GM10248 (cell line): ENCODE results near the gene EXTL1.

Experiments used
- CTCF ChIA-PET: fragments of 300-600 bp; sonication (Branson Sonifier 250); formaldehyde crosslinking; extraction: SDS; loops from one replicate; lab custom pipeline; 2021; ENCODE audit warnings: antibody characterized with exemption; lab: Yijun Ruan, JAX
- POLR2A ChIA-PET: fragments of 350-650 bp; sonication (Branson Sonifier 250); formaldehyde crosslinking; extraction: SDS; loops from one replicate; lab custom pipeline; 2020; ENCODE audit warnings: antibody characterized with exemption; lab: Yijun Ruan, JAX
- DNase-seq: peaks from one replicate; pipeline ENCODE4 v3.0.0; 2012; ENCODE audit errors: extremely low spot score
- CTCF ChIP-seq: IDR thresholded peaks from 2 replicates; pipeline ENCODE4 v1.5.1; 2012; ENCODE audit warnings: mild to moderate bottlenecking, low read depth; ENCODE audit errors: extremely low read depth, missing control alignments, control extremely low read depth

Gene EXTL1

GRCh38 chr1:26049531-26050247 lies 28.1 kb downstream of the EXTL1 start:
- ChIA-PET POLR2A (no interaction called here), CTCF (no interaction called here)
- DNase-seq: no peak
- no peak for TF ChIP-seq CTCF

GRCh38 chr1:26050248-26050640 lies 28.7 kb downstream of the EXTL1 start:
- no peak for TF ChIP-seq CTCF
- ChIA-PET POLR2A (interaction anchor here (0.6 kb wide), 1 partner anchor 57 kb away, joined by 3 read pairs; no protein-coding TSS in a partner anchor), CTCF (no interaction called here)
- DNase-seq: no peak

GRCh38 chr1:26053718-26054560 lies 32.4 kb downstream of the EXTL1 start:
- TF ChIP-seq CTCF: no peak
- ChIA-PET CTCF (interaction anchor here (1.0 to 2.0 kb wide), 6 partner anchors 10 to 363 kb away, joined by 3 to 4 read pairs (median 3); no protein-coding TSS in a partner anchor), POLR2A (interaction anchor here (0.7 kb wide), 1 partner anchor 13 kb away, joined by 3 read pairs; the partner anchor contains the start of gene TRIM63)
- DNase-seq: no peak

- POLR2A ChIA-PET: no interaction called here
- DNase-seq: no peak
- TF ChIP-seq CTCF: no peak
- CTCF ChIA-PET: interaction anchor here (1.0 to 2.0 kb wide), 4 partner anchors 9 to 91 kb away, joined by 3 to 4 read pairs (median 3); no protein-coding TSS in a partner anchor
Observed at GRCh38 chr1:26055041-26055440, 33.5 kb downstream of the EXTL1 start.

- no peak for TF ChIP-seq CTCF
- ChIA-PET POLR2A (no interaction called here), CTCF (interaction anchor here (2.3 kb wide), 1 partner anchor 88 kb away, joined by 10 read pairs; no protein-coding TSS in a partner anchor)
- no peak for DNase-seq
Observed at GRCh38 chr1:26057189-26057588, 35.6 kb downstream of the EXTL1 start.

GRCh38 chr1:26058052-26058595 lies 36.5 kb downstream of the EXTL1 start:
- ChIA-PET POLR2A (no interaction called here), CTCF (interaction anchor here (0.7 to 2.3 kb wide), 4 partner anchors 9 to 87 kb away, joined by 3 to 10 read pairs (median 6); partner anchors contain the start of gene TRIM63)
- no peak for DNase-seq
- no peak for TF ChIP-seq CTCF
